ENCODE data around the gene NCBP1.
"Not testable (repeated sequence)": the region's sequence is repeated elsewhere in the genome, so short reads cannot be mapped to it uniquely, and the experiment has no call there.

NCBP1 gene

GRCh38 chr9:97632985-97633858 lies at the start of gene NCBP1, which contains the start of gene TSTD2:
Gene NCBP1, plus strand, starts transcription at chr9:97633821. Its CDS starts 61 bp downstream, at chr9:97633882.
Gene TSTD2, minus strand, starts transcription at chr9:97633368. Its CDS starts 5,806 bp downstream, at chr9:97627562.
- no peak for TF ChIP-seq CTCF (IDR thresholded peaks at IDR 0.05; ENCODE audit: insufficient read depth, missing control alignments)
- FAIRE-seq (no peak), DNase-seq (ENCODE audit: insufficient read length, low spot score) (peak; percentile 40)

GRCh38 chr9:97584778-97585177 lies 48.8 kb upstream of the NCBP1 start:
- not testable (repeated sequence) for FAIRE-seq; DNase-seq (ENCODE audit: insufficient read length, low spot score)

- DNase-seq (ENCODE audit: insufficient read length, low spot score); FAIRE-seq: not testable (repeated sequence)
Observed at GRCh38 chr9:97586909-97587308, 46.7 kb upstream of the NCBP1 start.

DNA sequence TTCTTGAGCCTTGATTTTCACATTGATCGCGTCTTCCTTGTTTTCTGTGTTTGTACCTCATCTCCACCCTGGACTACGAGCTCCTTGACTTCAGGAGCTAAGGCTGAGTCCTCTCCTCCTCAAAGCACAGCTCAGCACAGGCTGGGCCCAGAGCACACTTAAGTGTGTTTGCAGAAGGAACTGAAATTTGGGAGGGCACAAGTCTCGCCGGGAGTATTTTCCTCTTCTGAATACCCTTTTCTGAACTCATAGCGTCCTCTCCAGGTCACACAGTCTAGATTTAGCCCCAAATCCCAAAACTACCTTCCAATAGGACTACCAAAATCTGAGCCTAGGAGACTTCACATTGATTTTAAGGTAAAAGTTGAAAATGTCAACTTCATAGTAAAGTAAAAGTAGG lies 42.1 kb upstream of the NCBP1 start:
- FAIRE-seq (no peak), DNase-seq (ENCODE audit: insufficient read length, low spot score) (no peak)
- TF ChIP-seq CTCF (IDR thresholded peaks at IDR 0.05; ENCODE audit: insufficient read depth, missing control alignments): no peak

- FAIRE-seq (no peak), DNase-seq (ENCODE audit: insufficient read length, low spot score) (no peak)
- TF ChIP-seq CTCF (IDR thresholded peaks at IDR 0.05; ENCODE audit: insufficient read depth, missing control alignments): no peak
Observed at GRCh38 chr9:97592126-97592525, 41.5 kb upstream of the NCBP1 start.

- DNase-seq (ENCODE audit: insufficient read length, low spot score) (no peak), FAIRE-seq (no peak)
- no peak for TF ChIP-seq CTCF (IDR thresholded peaks at IDR 0.05; ENCODE audit: insufficient read depth, missing control alignments)
Observed at GRCh38 chr9:97593960-97594359, 39.7 kb upstream of the NCBP1 start.

- DNase-seq (ENCODE audit: insufficient read length, low spot score) (no peak), FAIRE-seq (no peak)
- TF ChIP-seq CTCF (IDR thresholded peaks at IDR 0.05; ENCODE audit: insufficient read depth, missing control alignments): no peak
Observed at GRCh38 chr9:97594381-97594921, 39.2 kb upstream of the NCBP1 start.

DNA sequence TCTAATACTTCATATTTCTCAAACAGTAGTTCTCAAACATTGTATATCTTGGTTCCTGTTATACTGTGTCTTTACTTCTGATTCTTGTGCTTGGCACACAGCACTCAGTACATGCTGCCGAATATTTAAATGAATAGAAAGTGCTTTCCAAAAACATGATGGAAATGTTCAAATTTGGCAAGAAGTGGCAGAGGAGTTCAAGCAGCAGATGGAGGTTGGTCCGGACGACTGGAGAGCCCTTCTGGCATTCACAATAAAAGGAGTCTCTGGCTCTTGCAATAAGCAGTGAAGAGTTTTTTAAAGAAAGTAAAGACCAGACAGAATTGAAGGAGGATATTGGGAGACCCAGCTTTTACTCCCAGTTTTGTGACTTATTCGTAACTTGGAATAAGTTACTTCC lies 36.7 kb upstream of the NCBP1 start:
- no peak for DNase-seq (ENCODE audit: insufficient read length, low spot score)
- no peak for FAIRE-seq
- TF ChIP-seq CTCF (IDR thresholded peaks at IDR 0.05; ENCODE audit: insufficient read depth, missing control alignments): no peak

Data from D721Med (cell line).